ENCODE results near the gene ARHGAP15.

DNA sequence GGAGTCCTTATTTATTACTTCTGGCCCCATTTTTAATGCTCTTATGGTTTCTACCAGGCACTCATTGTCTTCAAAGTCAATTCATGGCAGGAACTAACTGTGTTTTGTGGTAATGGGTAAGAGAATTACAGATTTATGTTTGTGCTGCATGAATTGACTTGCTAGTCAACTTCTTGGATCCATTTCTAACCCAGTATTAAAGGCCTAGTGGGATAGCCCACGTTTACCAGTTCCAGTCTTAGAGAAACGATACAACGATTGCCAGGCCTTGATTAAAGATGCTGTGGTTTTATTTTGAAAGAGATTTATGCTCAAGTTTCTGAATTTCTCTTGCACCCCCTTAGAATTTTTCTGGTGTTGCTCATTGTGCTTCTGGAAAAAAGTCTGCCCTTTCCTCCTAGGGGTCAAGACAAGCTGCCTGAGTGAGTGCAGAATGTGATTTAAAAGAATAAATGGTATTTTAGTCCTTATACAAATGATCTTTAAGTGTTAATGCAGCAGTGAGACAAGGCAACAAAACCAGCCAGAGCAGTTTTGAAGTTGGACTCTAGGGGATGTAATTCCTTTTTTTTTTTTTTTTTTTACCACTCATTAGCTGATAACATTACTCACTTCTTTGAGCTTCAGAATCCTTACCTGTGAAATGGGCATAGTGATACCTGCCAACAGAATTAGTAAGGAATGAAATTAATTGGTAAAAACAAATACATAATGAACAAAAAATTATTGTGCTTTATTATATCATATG is 101.5 kb downstream of the ARHGAP15 start:
- TF ChIP-seq POLR2A (IDR thresholded peaks at IDR 0.05) (no peak), POLR2AphosphoS5 (IDR thresholded peaks at IDR 0.05) (no peak)
- TF ChIP-seq, protein P1, sequence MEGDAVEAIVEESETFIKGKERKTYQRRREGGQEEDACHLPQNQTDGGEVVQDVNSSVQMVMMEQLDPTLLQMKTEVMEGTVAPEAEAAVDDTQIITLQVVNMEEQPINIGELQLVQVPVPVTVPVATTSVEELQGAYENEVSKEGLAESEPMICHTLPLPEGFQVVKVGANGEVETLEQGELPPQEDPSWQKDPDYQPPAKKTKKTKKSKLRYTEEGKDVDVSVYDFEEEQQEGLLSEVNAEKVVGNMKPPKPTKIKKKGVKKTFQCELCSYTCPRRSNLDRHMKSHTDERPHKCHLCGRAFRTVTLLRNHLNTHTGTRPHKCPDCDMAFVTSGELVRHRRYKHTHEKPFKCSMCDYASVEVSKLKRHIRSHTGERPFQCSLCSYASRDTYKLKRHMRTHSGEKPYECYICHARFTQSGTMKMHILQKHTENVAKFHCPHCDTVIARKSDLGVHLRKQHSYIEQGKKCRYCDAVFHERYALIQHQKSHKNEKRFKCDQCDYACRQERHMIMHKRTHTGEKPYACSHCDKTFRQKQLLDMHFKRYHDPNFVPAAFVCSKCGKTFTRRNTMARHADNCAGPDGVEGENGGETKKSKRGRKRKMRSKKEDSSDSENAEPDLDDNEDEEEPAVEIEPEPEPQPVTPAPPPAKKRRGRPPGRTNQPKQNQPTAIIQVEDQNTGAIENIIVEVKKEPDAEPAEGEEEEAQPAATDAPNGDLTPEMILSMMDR (IDR thresholded peaks at IDR 0.05) = no peak
